DOHH2 (cell line): ENCODE results near the gene PLA2G2E.
"Not testable (repeated sequence)": the region's sequence is repeated elsewhere in the genome, so short reads cannot be mapped to it uniquely, and the experiment has no call there.

Source experiments
- EZH2phosphoT487 ChIP-seq: fragments of 200-600 bp; sonication (generic); IDR thresholded peaks from 2 replicates; pipeline ENCODE4 v1.6.1; 2017; ENCODE audit warnings: borderline replicate concordance, mild to moderate bottlenecking, antibody characterized with exemption, low read length, moderate library complexity, mixed read lengths
- TF ChIP-seq, protein P1 (sequence below): fragments of 200-600 bp; sonication (generic); IDR thresholded peaks from one replicate; pipeline ENCODE4 v1.5.1; 2014; ENCODE audit warnings: antibody characterized with exemption, mild to moderate bottlenecking, low read depth, low read length; ENCODE audit not compliant: poor library complexity, severe bottlenecking

DNA sequence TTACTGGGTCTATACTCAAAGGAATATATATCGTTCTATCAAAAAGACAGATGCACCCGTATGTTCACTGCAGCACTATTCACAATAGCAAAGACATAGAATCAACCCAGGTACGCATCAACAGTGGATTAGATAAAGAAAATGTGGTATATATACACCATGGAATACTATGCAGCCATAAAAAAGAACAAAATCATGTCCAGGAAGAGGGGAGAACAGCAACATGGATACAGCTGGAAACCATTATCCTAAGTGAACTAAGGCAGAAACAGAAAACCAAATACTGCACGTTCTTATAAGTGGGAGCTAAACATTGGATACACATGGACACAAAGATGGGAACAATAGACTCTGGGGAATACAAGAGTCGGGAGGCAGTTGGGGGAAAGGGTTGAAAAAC, 42.6 kb downstream of the PLA2G2E start:
- TF ChIP-seq, protein P1, sequence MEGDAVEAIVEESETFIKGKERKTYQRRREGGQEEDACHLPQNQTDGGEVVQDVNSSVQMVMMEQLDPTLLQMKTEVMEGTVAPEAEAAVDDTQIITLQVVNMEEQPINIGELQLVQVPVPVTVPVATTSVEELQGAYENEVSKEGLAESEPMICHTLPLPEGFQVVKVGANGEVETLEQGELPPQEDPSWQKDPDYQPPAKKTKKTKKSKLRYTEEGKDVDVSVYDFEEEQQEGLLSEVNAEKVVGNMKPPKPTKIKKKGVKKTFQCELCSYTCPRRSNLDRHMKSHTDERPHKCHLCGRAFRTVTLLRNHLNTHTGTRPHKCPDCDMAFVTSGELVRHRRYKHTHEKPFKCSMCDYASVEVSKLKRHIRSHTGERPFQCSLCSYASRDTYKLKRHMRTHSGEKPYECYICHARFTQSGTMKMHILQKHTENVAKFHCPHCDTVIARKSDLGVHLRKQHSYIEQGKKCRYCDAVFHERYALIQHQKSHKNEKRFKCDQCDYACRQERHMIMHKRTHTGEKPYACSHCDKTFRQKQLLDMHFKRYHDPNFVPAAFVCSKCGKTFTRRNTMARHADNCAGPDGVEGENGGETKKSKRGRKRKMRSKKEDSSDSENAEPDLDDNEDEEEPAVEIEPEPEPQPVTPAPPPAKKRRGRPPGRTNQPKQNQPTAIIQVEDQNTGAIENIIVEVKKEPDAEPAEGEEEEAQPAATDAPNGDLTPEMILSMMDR: not testable (repeated sequence)
- TF ChIP-seq EZH2phosphoT487: not testable (repeated sequence)
